HEK293 (cell line): Measurements from ENCODE around the gene HEPHL1.

Source experiments
- CTCF ChIA-PET: fragments of 350-600 bp; formaldehyde crosslinking; extraction: SDS; loops from one replicate; lab custom pipeline; 2021; ENCODE audit warnings: antibody characterized with exemption; lab: Yijun Ruan, JAX
- POLR2A ChIA-PET: fragments of 300-600 bp; formaldehyde crosslinking; extraction: SDS; loops from one replicate; lab custom pipeline; 2020; ENCODE audit warnings: antibody characterized with exemption, inconsistent platforms; lab: Yijun Ruan, JAX
- H3K27ac ChIP-seq: fragments of 200-500 bp; sonication (Bioruptor generic); 2 replicates; pipeline ENCODE4 v1.5.1; 2014; ENCODE audit warnings: low read depth, low read length, control low read depth, inconsistent platforms; ENCODE audit errors: extremely low read depth
- H3K36me3 ChIP-seq, 2 experiments: fragments of 200-500 bp in 1 of 2; sonication (Bioruptor generic) in 1 of 2; 1 replicate in 1 of 2; 2 replicates in 1 of 2; pipeline ENCODE4 v1.5.1; 2014 to 2017; ENCODE audit warnings: inconsistent platforms in 2 of 2, low read length in 2 of 2; ENCODE audit not compliant: control insufficient read depth in 2 of 2, insufficient read depth in 1 of 2
- H3K4me1 ChIP-seq: fragments of 200-500 bp; sonication (Bioruptor generic); 2 replicates; pipeline ENCODE4 v1.5.1; 2014; ENCODE audit warnings: mild to moderate bottlenecking, low read length, inconsistent platforms; ENCODE audit not compliant: control insufficient read depth, insufficient read depth
- H3K4me3 ChIP-seq: 2 replicates; pipeline ENCODE4 v1.5.1; 2011; ENCODE audit warnings: low read depth, mild to moderate bottlenecking, control low read depth, low read length, moderate library complexity
- H3K9me3 ChIP-seq: fragments of 200-500 bp; sonication (Bioruptor generic); 2 replicates; pipeline ENCODE4 v1.5.1; 2014; ENCODE audit warnings: low read depth, low read length, inconsistent platforms; ENCODE audit not compliant: control insufficient read depth, insufficient read depth
- BCL11A ChIP-seq: fragments of 450-650 bp; formaldehyde crosslinking; IDR thresholded peaks from 2 replicates; pipeline ENCODE4 v1.5.1; 2016; ENCODE audit warnings: low read depth, missing biosample characterization, missing genetic modification characterization
- BCL11B ChIP-seq: fragments of 450-650 bp; formaldehyde crosslinking; IDR thresholded peaks from 2 replicates; pipeline ENCODE4 v1.5.1; 2016; ENCODE audit warnings: low read depth, missing biosample characterization, missing genetic modification characterization
- CTCF ChIP-seq: fragments of 450-650 bp; formaldehyde crosslinking; IDR thresholded peaks from 2 replicates; pipeline ENCODE4 v1.5.1; 2016; ENCODE audit warnings: missing biosample characterization, missing genetic modification characterization
- GFI1B ChIP-seq: fragments of 450-650 bp; formaldehyde crosslinking; IDR thresholded peaks from 2 replicates; pipeline ENCODE4 v1.5.1; 2016; ENCODE audit warnings: missing biosample characterization, missing genetic modification characterization
- GLI4 ChIP-seq: fragments of 450-650 bp; formaldehyde crosslinking; IDR thresholded peaks from 2 replicates; pipeline ENCODE4 v1.5.1; 2016; ENCODE audit warnings: missing biosample characterization, missing genetic modification characterization
- HOXC10 ChIP-seq: sonication (generic); formaldehyde crosslinking; IDR thresholded peaks from 2 replicates; pipeline ENCODE4 v1.8.1; 2023; ENCODE audit warnings: mild to moderate bottlenecking, missing genetic modification reagents
- MEIS1 ChIP-seq: sonication (generic); formaldehyde crosslinking; IDR thresholded peaks from 2 replicates; pipeline ENCODE4 v1.8.1; 2022; ENCODE audit warnings: missing genetic modification reagents, mild to moderate bottlenecking, borderline replicate concordance
- RBAK ChIP-seq: fragments of 450-650 bp; formaldehyde crosslinking; IDR thresholded peaks from 2 replicates; pipeline ENCODE4 v1.5.1; 2016; ENCODE audit warnings: missing biosample characterization, missing genetic modification characterization
- SALL2 ChIP-seq: fragments of 450-650 bp; formaldehyde crosslinking; IDR thresholded peaks from 2 replicates; pipeline ENCODE4 v1.5.0; 2017; ENCODE audit warnings: missing biosample characterization, mild to moderate bottlenecking, missing genetic modification characterization, borderline replicate concordance
- SCRT2 ChIP-seq: fragments of 450-650 bp; formaldehyde crosslinking; IDR thresholded peaks from 2 replicates; pipeline ENCODE4 v1.5.1; 2016; ENCODE audit warnings: missing biosample characterization, missing genetic modification characterization
- SETDB1 ChIP-seq: IDR thresholded peaks from one replicate; pipeline ENCODE4 v1.6.1; 2017; ENCODE audit warnings: mild to moderate bottlenecking, low read length, moderate library complexity, mixed read lengths; ENCODE audit not compliant: insufficient read length
- SP3 ChIP-seq: fragments of 450-650 bp; formaldehyde crosslinking; IDR thresholded peaks from 2 replicates; pipeline ENCODE4 v1.5.1; 2016; ENCODE audit warnings: missing biosample characterization, missing genetic modification characterization
- WT1 ChIP-seq: fragments of 450-650 bp; formaldehyde crosslinking; IDR thresholded peaks from 2 replicates; pipeline ENCODE4 v1.5.1; 2016; ENCODE audit warnings: missing biosample characterization, missing genetic modification characterization
- ZBTB17 ChIP-seq: fragments of 450-650 bp; formaldehyde crosslinking; IDR thresholded peaks from 2 replicates; pipeline ENCODE4 v1.5.1; 2016; ENCODE audit warnings: missing biosample characterization, missing genetic modification characterization
- ZBTB20 ChIP-seq: fragments of 450-650 bp; formaldehyde crosslinking; IDR thresholded peaks from 2 replicates; pipeline ENCODE4 v1.5.1; 2016; ENCODE audit warnings: missing biosample characterization, missing genetic modification characterization
- ZBTB21 ChIP-seq: fragments of 450-650 bp; formaldehyde crosslinking; IDR thresholded peaks from 2 replicates; pipeline ENCODE4 v1.5.1; 2017; ENCODE audit warnings: missing biosample characterization, missing genetic modification characterization
- ZNF121 ChIP-seq: fragments of 450-650 bp; formaldehyde crosslinking; IDR thresholded peaks from 2 replicates; pipeline ENCODE4 v1.5.1; 2016; ENCODE audit warnings: missing biosample characterization, missing genetic modification characterization
- ZNF138 ChIP-seq: fragments of 450-650 bp; formaldehyde crosslinking; IDR thresholded peaks from 2 replicates; pipeline ENCODE4 v1.5.1; 2016; ENCODE audit warnings: missing biosample characterization, missing genetic modification characterization, borderline replicate concordance
- ZNF184 ChIP-seq: fragments of 450-650 bp; IDR thresholded peaks from 2 replicates; pipeline ENCODE4 v1.5.1; 2018; ENCODE audit warnings: missing biosample characterization, mild to moderate bottlenecking, missing genetic modification characterization
- ZNF2 ChIP-seq: fragments of 450-650 bp; formaldehyde crosslinking; IDR thresholded peaks from 2 replicates; pipeline ENCODE4 v1.5.1; 2016; ENCODE audit warnings: missing biosample characterization, missing genetic modification characterization
- ZNF221 ChIP-seq: fragments of 450-650 bp; formaldehyde crosslinking; IDR thresholded peaks from 2 replicates; pipeline ENCODE4 v1.5.1; 2017; ENCODE audit warnings: missing biosample characterization, missing genetic modification characterization, borderline replicate concordance
- ZNF248 ChIP-seq: fragments of 450-650 bp; formaldehyde crosslinking; IDR thresholded peaks from 2 replicates; pipeline ENCODE4 v1.5.1; 2017; ENCODE audit warnings: missing biosample characterization, missing genetic modification characterization
- ZNF266 ChIP-seq: fragments of 450-650 bp; formaldehyde crosslinking; IDR thresholded peaks from 2 replicates; pipeline ENCODE4 v1.5.1; 2016; ENCODE audit warnings: missing biosample characterization, missing genetic modification characterization, low read depth
- ZNF274 ChIP-seq, 2 experiments: fragments of 200-500 bp in 1 of 2; fragments of 450-650 bp in 1 of 2; sonication (Bioruptor generic) in 1 of 2; formaldehyde crosslinking in 1 of 2; IDR thresholded peaks; 2 replicates each; pipeline versions ENCODE4 v1.5.1 to v1.6.1; 2014 to 2016; ENCODE audit warnings: borderline replicate concordance in 1 of 2, inconsistent platforms in 1 of 2, low read length in 1 of 2, missing biosample characterization in 1 of 2, missing genetic modification characterization in 1 of 2
- ZNF48 ChIP-seq: fragments of 450-650 bp; formaldehyde crosslinking; IDR thresholded peaks from 2 replicates; pipeline ENCODE4 v1.5.1; 2016; ENCODE audit warnings: missing biosample characterization, missing genetic modification characterization
- ZNF529 ChIP-seq: fragments of 450-650 bp; formaldehyde crosslinking; IDR thresholded peaks from 2 replicates; pipeline ENCODE4 v1.5.1; 2017; ENCODE audit warnings: missing genetic modification characterization, missing biosample characterization; ENCODE audit not compliant: insufficient replicate concordance
- ZNF555 ChIP-seq: fragments of 450-650 bp; formaldehyde crosslinking; conservative IDR thresholded peaks from 2 replicates; pipeline ENCODE4 v1.5.1; 2017; ENCODE audit warnings: missing biosample characterization, mild to moderate bottlenecking, missing genetic modification characterization, inconsistent platforms
- ZNF585B ChIP-seq: fragments of 450-650 bp; formaldehyde crosslinking; IDR thresholded peaks from 2 replicates; pipeline ENCODE4 v1.5.1; 2016; ENCODE audit warnings: missing biosample characterization, missing genetic modification characterization
- ZNF792 ChIP-seq: fragments of 450-650 bp; formaldehyde crosslinking; IDR thresholded peaks from 2 replicates; pipeline ENCODE4 v1.5.1; 2016; ENCODE audit warnings: missing biosample characterization, missing genetic modification characterization
- ZSCAN30 ChIP-seq: fragments of 450-650 bp; IDR thresholded peaks from 2 replicates; pipeline ENCODE4 v1.5.1; 2018; ENCODE audit warnings: missing biosample characterization, mild to moderate bottlenecking, missing genetic modification characterization, moderate library complexity
- ZSCAN5A ChIP-seq: fragments of 450-650 bp; formaldehyde crosslinking; IDR thresholded peaks from 2 replicates; pipeline ENCODE4 v1.5.1; 2016; ENCODE audit warnings: missing biosample characterization, missing genetic modification characterization
- TF ChIP-seq, protein P1 (sequence below): fragments of 450-650 bp; formaldehyde crosslinking; IDR thresholded peaks from 2 replicates; pipeline ENCODE4 v1.5.1; 2016; ENCODE audit warnings: missing biosample characterization, missing genetic modification characterization
- TF ChIP-seq, protein P2 (sequence below): fragments of 450-650 bp; formaldehyde crosslinking; IDR thresholded peaks from 2 replicates; pipeline ENCODE4 v1.5.1; 2017; ENCODE audit warnings: missing biosample characterization, missing genetic modification characterization

HEPHL1 gene

GRCh38 chr11:94128746-94129511 lies 107.8 kb downstream of the HEPHL1 start, which contains the start of gene PANX1:
Gene PANX1, plus strand, starts transcription at chr11:94128841. Its CDS starts 472 bp downstream, at chr11:94129313.
- H3K27ac ChIP-seq = peak within 1 kb of the TSS; percentile 62
- peak within 1 kb of the TSS; percentile 82 for H3K4me3 ChIP-seq
- peaks cover 5% of the 10 kb centered on the region; the same call in 1 of the 2 replicates for H3K4me1 ChIP-seq
- ChIA-PET CTCF (interaction anchor here (0.6 to 2.5 kb wide), 7 partner anchors 54 to 739 kb away, joined by 3 to 8 read pairs (median 4); no protein-coding TSS in a partner anchor), POLR2A (interaction anchor here (0.9 to 1.9 kb wide), 9 partner anchors 8 to 387 kb away, joined by 3 to 8 read pairs (median 4); partner anchors contain the start of genes C11orf54 and TAF1D)
- no peaks in the 10 kb centered on the region for H3K9me3 ChIP-seq
- no peaks in the 10 kb centered on the region for H3K36me3 ChIP-seq
- TF ChIP-seq ZNF529 (tag by site-specific recombination) (no peak), CTCF (tag by site-specific recombination) (no peak), ZNF555 (tag by site-specific recombination) (no peak), MEIS1 (CRISPR knock-in tag) (no peak), ZSCAN30 (tag by site-specific recombination) (0 out of 2 replicates have a peak, but pooled peaks have one; percentile 29), ZNF184 (tag by site-specific recombination) (no peak), GLI4 (no peak), ZNF266 (tag by site-specific recombination) (no peak), ZNF138 (no peak), ZBTB17 (tag by site-specific recombination) (peak; percentile 97), ZBTB21 (tag by site-specific recombination) (no peak), RBAK (no peak), ZSCAN5A (tag by site-specific recombination) (no peak), ZNF221 (no peak), ZNF48 (tag by site-specific recombination) (no peak), BCL11A (tag by site-specific recombination) (no peak), WT1 (tag by site-specific recombination) (no peak), SCRT2 (tag by site-specific recombination) (no peak), GFI1B (tag by site-specific recombination) (no peak), SALL2 (tag by site-specific recombination) (no peak), ZNF2 (peak; percentile 12; the same call in 1 of the 2 replicates), ZNF585B (tag by site-specific recombination) (no peak), ZNF274 (IDR thresholded peaks at IDR 0.05; ENCODE audit: low read length) (no peak), ZNF274 (tag by site-specific recombination; IDR thresholded peaks at IDR 0.05; ENCODE audit: borderline replicate concordance) (no peak), ZNF248 (no peak), ZNF121 (tag by site-specific recombination) (no peak), ZBTB20 (tag by site-specific recombination) (peak; percentile 52), HOXC10 (CRISPR knock-in tag) (peak; percentile 80; the same call in 1 of the 2 replicates), BCL11B (tag by site-specific recombination) (no peak), SP3 (tag by site-specific recombination) (peak; percentile 34), SETDB1 (no peak), ZNF792 (tag by site-specific recombination) (no peak)
- TF ChIP-seq, protein P1, sequence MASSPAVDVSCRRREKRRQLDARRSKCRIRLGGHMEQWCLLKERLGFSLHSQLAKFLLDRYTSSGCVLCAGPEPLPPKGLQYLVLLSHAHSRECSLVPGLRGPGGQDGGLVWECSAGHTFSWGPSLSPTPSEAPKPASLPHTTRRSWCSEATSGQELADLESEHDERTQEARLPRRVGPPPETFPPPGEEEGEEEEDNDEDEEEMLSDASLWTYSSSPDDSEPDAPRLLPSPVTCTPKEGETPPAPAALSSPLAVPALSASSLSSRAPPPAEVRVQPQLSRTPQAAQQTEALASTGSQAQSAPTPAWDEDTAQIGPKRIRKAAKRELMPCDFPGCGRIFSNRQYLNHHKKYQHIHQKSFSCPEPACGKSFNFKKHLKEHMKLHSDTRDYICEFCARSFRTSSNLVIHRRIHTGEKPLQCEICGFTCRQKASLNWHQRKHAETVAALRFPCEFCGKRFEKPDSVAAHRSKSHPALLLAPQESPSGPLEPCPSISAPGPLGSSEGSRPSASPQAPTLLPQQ (tag by site-specific recombination) = peak; percentile 43; the same call in 1 of the 2 replicates
- TF ChIP-seq, protein P2, sequence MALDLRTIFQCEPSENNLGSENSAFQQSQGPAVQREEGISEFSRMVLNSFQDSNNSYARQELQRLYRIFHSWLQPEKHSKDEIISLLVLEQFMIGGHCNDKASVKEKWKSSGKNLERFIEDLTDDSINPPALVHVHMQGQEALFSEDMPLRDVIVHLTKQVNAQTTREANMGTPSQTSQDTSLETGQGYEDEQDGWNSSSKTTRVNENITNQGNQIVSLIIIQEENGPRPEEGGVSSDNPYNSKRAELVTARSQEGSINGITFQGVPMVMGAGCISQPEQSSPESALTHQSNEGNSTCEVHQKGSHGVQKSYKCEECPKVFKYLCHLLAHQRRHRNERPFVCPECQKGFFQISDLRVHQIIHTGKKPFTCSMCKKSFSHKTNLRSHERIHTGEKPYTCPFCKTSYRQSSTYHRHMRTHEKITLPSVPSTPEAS (tag by site-specific recombination) = no peak
